Globus pallidus (tissue), 1 donor: ENCODE results near the gene AOAH.
"Not testable (repeated sequence)": the region's sequence is repeated elsewhere in the genome, so short reads cannot be mapped to it uniquely, and the experiment has no call there.

Experiments
- DNase-seq: peaks from one replicate; pipeline ENCODE4 v3.0.0-alpha.2; 2015; ENCODE audit warnings: low spot score

The AOAH gene

GRCh38 chr7:36468370-36469101 is 255.8 kb downstream of the AOAH start:
- DNase-seq = no peak

GRCh38 chr7:36466001-36466400 is 258.3 kb downstream of the AOAH start:
- DNase-seq = not testable (repeated sequence)

- no peak for DNase-seq
Observed at GRCh38 chr7:36464271-36464670, 260.0 kb downstream of the AOAH start.
